Endodermal cell (in vitro differentiated cells): ENCODE results near the gene ESR1. TPM values are rescaled to one million over a fixed set of nuclear protein-coding genes. Genes with fewer than 3 reads are reported as not detected.

Source experiments
- DNase-seq: peaks from one replicate; pipeline ENCODE4 v3.0.0-alpha.2; 2017
- H3K27ac ChIP-seq: 2 replicates; pipeline ENCODE4 v1.5.1; 2013; ENCODE audit warnings: mild to moderate bottlenecking, low read depth, low read length, moderate library complexity
- H3K27me3 ChIP-seq: 2 replicates; pipeline ENCODE4 v1.6.1; 2013; ENCODE audit warnings: mild to moderate bottlenecking, low read length, moderate library complexity; ENCODE audit not compliant: insufficient read depth, control insufficient read depth, poor library complexity, severe bottlenecking
- H3K36me3 ChIP-seq: 2 replicates; pipeline ENCODE4 v1.7.0; 2013; ENCODE audit warnings: mild to moderate bottlenecking, low read length, moderate library complexity; ENCODE audit not compliant: control insufficient read depth, insufficient read depth
- H3K4me1 ChIP-seq: one replicate; pipeline ENCODE4 v1.7.0; 2013; ENCODE audit warnings: low read length; ENCODE audit not compliant: control insufficient read depth, insufficient read depth
- H3K4me3 ChIP-seq: 2 replicates; pipeline ENCODE4 v1.5.1; 2013; ENCODE audit warnings: mild to moderate bottlenecking, low read length, moderate library complexity
- H3K9ac ChIP-seq: 2 replicates; pipeline ENCODE4 v1.6.1; 2013; ENCODE audit warnings: mild to moderate bottlenecking, low read length, moderate library complexity; ENCODE audit not compliant: poor library complexity, severe bottlenecking; ENCODE audit errors: extremely low read depth
- H3K9me3 ChIP-seq: 2 replicates; pipeline ENCODE4 v1.6.1; 2013; ENCODE audit warnings: mild to moderate bottlenecking, low read length, moderate library complexity; ENCODE audit not compliant: control insufficient read depth
- H3K27ac Mint-ChIP-seq: 2 replicates; pipeline ENCODE4 v1.8.0; 2020; ENCODE audit warnings: mixed read lengths
- H3K27me3 Mint-ChIP-seq: 2 replicates; pipeline ENCODE4 v1.8.0; 2021; ENCODE audit warnings: mild to moderate bottlenecking, mixed read lengths; ENCODE audit not compliant: insufficient read depth
- H3K36me3 Mint-ChIP-seq: 2 replicates; pipeline ENCODE4 v1.8.0; 2020; ENCODE audit warnings: low read depth, mixed read lengths
- H3K4me1 Mint-ChIP-seq: 2 replicates; pipeline ENCODE4 v1.8.0; 2020; ENCODE audit warnings: mixed read lengths
- H3K4me3 Mint-ChIP-seq: 2 replicates; pipeline ENCODE4 v1.8.0; 2020; ENCODE audit warnings: mild to moderate bottlenecking, moderate library complexity, mixed read lengths
- H3K9me3 Mint-ChIP-seq: 2 replicates; pipeline ENCODE4 v1.8.0; 2020; ENCODE audit warnings: mild to moderate bottlenecking, mixed read lengths
- WGBS, 2 experiments: methylation state at CpG; one replicate each; pipeline versions ENCODE4 v1.1.5 to v1.1.7; 2013; ENCODE audit warnings: missing lambda C conversion rate in 2 of 2, mixed read lengths in 1 of 2; ENCODE audit not compliant: insufficient coverage in 1 of 2, insufficient read length in 1 of 2; 5-methylcytosine and 5-hydroxymethylcytosine counted together
- total RNA-seq, 2 donors: library from RNA; stranded (reverse); fragmentation: NEBNext Ultra II Directional in 1 of 2; extraction: Animal tissue kit (Norgen Biotek cat#: 25700) in 1 of 2; gene quantifications; 2 replicates in 1 of 2; 3 replicates in 1 of 2; pipeline ENCODE4 v1.2.1, GENCODE V29; 2021
- TF ChIP-seq, protein P1 (sequence below): fragments of 200-600 bp; sonication (generic); conservative IDR thresholded peaks from 2 replicates; pipeline ENCODE4 v1.5.0; 2021; ENCODE audit warnings: antibody characterized with exemption, mild to moderate bottlenecking

The ESR1 gene
- total RNA-seq, 2 donors from 2014 or later: not detected

DNA sequence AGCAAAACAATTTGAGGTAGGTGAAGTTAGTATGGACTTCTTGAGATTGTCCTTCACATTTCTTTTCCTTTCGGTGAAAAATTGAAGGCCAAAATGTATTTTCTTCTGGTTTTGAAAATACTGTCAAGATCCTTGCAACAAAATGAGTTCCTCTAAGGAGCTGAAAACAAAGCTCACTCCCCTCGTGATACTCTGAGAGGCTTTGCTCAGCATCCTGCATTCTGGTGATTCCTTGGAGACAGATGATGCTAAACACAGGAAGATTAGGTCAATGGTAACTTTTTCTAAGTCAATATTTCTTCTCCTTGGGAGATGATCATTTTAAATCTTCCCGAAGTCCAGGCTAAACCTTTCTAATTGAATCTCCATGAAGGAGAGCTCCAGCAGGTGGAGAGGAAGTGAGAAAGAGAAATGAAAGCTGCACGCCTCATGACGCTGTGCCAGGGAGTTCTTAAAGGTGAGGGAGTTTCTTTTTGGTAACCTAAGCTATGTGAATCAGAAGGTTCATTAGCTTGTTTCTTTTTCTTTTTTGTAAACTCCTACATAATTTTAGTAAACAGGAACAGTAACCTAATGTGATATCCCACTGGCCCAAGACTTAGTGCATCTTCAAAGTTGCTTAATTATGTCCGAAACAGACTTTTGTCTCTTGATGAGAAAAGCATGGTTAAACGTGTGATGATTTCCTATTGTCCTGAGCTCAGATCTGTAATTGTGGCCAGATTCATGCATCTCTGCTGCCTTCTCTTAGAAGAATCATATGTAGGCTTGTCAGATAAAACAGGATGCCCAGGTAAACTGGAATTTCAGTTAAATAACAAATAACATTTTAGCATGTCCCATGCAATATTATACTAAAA, 15.0 kb downstream of the ESR1 start:
- Histone ChIP-seq H3K9me3 (no peaks in the 10 kb centered on the region), H3K9ac (no peak overlapping the region), H3K4me3 (no peak overlapping the region), H3K27me3 (no peaks in the 10 kb centered on the region), H3K4me1 (no peaks in the 10 kb centered on the region), H3K27ac (no peak overlapping the region), H3K36me3 (no peaks in the 10 kb centered on the region)
- Mint-ChIP-seq H3K4me1 (no peaks in the 10 kb centered on the region), H3K4me3 (no peak overlapping the region), H3K36me3 (no peaks in the 10 kb centered on the region), H3K27me3 (peaks cover 2% of the 10 kb centered on the region), H3K9me3 (no peaks in the 10 kb centered on the region), H3K27ac (no peak overlapping the region)
- no peak for DNase-seq
- TF ChIP-seq, protein P1, sequence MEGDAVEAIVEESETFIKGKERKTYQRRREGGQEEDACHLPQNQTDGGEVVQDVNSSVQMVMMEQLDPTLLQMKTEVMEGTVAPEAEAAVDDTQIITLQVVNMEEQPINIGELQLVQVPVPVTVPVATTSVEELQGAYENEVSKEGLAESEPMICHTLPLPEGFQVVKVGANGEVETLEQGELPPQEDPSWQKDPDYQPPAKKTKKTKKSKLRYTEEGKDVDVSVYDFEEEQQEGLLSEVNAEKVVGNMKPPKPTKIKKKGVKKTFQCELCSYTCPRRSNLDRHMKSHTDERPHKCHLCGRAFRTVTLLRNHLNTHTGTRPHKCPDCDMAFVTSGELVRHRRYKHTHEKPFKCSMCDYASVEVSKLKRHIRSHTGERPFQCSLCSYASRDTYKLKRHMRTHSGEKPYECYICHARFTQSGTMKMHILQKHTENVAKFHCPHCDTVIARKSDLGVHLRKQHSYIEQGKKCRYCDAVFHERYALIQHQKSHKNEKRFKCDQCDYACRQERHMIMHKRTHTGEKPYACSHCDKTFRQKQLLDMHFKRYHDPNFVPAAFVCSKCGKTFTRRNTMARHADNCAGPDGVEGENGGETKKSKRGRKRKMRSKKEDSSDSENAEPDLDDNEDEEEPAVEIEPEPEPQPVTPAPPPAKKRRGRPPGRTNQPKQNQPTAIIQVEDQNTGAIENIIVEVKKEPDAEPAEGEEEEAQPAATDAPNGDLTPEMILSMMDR: no peak
- WGBS, 2 experiments: 86% methylated on average over 5 to 7 of the region's 7 CpGs

DNA sequence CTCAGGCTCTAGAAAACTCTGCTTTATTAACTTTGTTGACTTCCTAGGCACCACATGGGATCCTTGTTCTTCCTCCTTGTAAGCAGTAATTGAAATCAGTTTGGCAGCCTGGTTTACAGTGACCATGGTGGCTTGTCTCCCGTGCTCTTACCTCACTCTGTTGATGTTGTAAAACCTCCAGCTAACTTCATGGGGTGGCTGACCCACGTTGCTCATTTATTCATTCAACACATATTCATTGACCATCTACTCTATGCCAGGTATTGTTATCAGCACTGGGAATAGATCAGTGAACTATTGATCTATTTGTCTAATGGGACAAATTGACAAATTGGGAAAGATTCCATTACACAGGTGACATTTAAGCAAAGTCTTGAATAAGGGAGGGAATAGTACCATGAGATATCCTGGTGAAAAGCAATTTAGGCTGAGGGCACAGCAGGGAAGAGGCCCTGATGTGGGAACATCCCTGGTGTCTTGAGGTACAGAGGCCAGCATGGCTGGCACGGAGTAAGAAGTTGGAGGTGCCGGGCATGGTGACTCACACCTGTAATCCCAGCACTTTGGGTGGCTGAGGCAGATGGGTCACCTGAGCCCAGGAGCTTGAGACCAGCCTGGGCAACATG, 19.1 kb downstream of the ESR1 start:
- H3K27me3 Mint-ChIP-seq: no peaks in the 10 kb centered on the region
- 91% methylated on average over 4 of the region's 4 CpGs; no CpG with 5 or more reads in 1 of the 2 experiments for WGBS, 2 experiments
- no peak overlapping the region for H3K27ac Mint-ChIP-seq
- H3K4me1 ChIP-seq: no peaks in the 10 kb centered on the region
- H3K9ac ChIP-seq: no peak overlapping the region
- H3K27me3 ChIP-seq: no peaks in the 10 kb centered on the region
- no peaks in the 10 kb centered on the region for H3K9me3 Mint-ChIP-seq
- no peaks in the 10 kb centered on the region for H3K36me3 Mint-ChIP-seq
- no peaks in the 10 kb centered on the region for H3K9me3 ChIP-seq
- no peak for DNase-seq
- no peaks in the 10 kb centered on the region for H3K4me1 Mint-ChIP-seq
- TF ChIP-seq, protein P1: no peak
- no peak overlapping the region for H3K4me3 Mint-ChIP-seq
- H3K27ac ChIP-seq: no peak overlapping the region
- no peak overlapping the region for H3K4me3 ChIP-seq
- H3K36me3 ChIP-seq: no peaks in the 10 kb centered on the region

DNA sequence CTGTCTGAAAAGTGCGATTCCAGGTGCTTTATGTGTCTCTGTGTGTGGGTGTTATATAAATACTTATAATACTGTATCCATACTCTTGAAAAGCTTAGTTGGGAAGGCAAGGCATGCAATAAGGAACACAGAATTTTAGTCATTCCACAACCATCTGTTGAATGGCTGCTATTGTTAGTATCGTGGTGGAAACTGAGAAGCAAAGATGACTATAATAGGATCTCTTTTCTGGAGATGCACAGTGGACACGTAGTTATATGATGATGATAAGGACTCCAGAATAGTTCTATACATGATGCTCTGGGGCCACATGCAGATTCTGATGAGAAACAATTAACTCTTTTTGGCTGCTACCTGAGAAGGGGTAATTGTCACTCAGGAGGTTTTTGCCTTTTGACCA, 25.2 kb downstream of the ESR1 start:
- H3K36me3 Mint-ChIP-seq: no peaks in the 10 kb centered on the region
- TF ChIP-seq, protein P1: no peak
- no peaks in the 10 kb centered on the region for H3K4me1 ChIP-seq

More for the DNA sequence above, 25.2 kb downstream of the ESR1 start:
- Histone ChIP-seq H3K9ac (no peak overlapping the region), H3K27me3 (no peaks in the 10 kb centered on the region), H3K36me3 (no peaks in the 10 kb centered on the region), H3K4me3 (no peak overlapping the region), H3K9me3 (no peaks in the 10 kb centered on the region), H3K27ac (no peak overlapping the region)
- no peak overlapping the region for H3K27ac Mint-ChIP-seq
- no peaks in the 10 kb centered on the region for H3K27me3 Mint-ChIP-seq
- H3K4me3 Mint-ChIP-seq: no peak overlapping the region
- DNase-seq: no peak
- WGBS, 2 experiments: 80 to 92% methylated on average over 1 to 3 of the region's 3 CpGs
- H3K9me3 Mint-ChIP-seq: no peaks in the 10 kb centered on the region
- H3K4me1 Mint-ChIP-seq: no peaks in the 10 kb centered on the region
